Activated naive CD4-positive, alpha-beta T cell treated with anti-CD3 and anti-CD28 coated beads, Interleukin-2, amount 50 U/mL, for 16 hours (primary cell): Measurements from ENCODE around the gene PPP2R2C.

Source experiments
- DNase-seq: peaks from one replicate; pipeline ENCODE4 v3.0.0-alpha.2; 2020

PPP2R2C gene

GRCh38 chr4:6298852-6299251, 173.6 kb downstream of the PPP2R2C start:
- DNase-seq = no peak

DNA sequence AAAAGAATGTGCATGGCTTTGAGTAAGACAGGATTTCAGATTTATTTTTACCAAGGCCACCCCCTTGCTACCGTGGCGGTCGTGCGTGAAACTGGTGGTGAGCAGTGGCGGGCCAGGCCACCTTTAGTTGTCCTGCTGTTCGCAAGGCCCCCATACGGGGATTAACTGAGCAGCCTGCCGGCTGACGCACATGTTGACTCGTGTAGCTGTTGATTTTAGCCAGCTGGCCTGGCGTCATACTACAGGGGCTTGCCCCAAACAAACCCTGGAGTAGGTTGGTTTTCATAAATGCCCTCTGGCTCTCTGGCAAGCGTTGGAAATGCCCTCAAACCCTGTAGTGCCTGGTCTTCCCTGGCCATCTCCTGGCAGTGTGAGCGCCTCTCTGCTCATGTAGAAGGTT, 174.4 kb downstream of the PPP2R2C start:
- DNase-seq = no peak

DNA sequence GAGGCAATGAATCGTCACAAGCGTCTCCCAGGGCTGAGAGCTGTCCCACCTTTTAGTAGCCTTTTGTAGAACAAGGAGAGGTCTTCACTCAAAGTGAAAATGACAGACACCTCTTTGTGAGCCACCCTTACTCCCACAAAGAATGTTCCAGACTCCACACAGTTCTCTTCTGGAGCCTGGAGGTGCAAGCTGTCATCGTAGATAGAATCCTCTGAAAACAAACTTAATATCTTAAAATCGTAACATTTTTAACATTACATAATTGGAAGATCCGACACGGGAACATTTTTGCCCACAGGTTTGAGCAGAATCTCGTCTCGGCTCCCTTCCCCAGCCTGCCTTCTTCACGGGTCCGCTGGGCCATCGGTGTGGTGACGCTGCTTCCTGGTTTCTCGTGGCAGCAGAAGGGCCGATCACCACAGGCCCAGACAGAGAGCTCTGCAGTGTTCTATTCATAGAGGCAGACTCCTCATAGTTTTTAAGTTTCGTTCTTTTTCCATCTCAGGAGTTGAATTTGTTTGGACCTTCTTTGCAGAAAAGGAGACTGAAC, 175.1 kb downstream of the PPP2R2C start:
- no peak for DNase-seq

DNA sequence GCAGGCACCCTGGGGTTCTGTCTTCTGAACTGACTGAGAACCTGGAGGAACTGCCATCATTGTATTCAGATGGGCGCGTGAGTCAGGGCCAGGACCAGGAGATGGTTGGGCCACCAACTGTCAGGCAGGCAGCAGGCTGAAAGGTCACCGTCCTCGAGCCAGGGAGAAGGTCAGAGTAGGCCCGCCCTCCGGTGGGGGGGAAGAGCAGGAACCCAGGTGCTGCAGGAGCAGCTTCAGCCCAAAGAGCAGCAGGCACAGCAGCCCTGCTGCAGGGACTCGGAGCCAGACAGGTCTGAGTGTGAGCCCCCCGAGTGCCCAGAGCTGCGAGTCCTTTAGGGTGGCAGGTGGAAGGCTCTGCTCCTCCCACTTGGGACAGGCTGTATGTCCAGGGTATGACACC, 176.4 kb downstream of the PPP2R2C start:
- no peak for DNase-seq

GRCh38 chr4:6295495-6295894, 176.9 kb downstream of the PPP2R2C start:
- no peak for DNase-seq

DNA sequence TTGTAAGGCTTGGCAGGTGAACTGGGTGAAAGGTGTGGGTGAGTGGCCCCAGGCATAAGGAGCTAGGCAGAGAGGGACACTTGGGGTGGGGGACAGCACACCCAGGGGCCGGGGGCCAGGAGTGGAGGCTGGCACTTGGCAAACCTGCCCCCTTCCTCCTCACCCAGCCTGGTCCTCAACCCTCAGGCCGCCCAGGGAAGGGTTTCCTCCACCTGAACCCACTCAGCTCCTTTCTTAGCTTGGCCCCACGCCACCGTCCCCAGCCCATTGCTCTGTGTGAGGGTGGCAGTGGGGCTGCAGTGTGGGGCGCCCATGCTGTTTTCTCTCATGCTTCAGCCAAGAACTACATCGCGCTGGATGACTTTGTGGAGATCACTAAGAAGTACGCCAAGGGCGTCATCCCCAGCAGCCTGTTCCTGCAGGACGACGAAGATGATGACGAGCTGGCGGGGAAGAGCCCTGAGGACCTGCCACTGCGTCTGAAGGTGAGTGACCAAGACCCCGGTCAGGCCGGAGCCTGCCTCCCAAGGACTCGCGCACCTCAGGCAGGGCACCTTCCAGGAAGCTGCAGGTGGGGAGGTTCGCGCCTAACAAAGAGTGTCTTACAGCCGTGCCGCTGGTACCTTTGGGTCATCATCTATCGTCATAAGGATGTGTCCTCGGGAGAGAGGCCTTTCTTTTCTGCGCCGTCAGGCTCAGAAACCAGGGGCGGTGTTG, 177.6 kb downstream of the PPP2R2C start:
- DNase-seq = no peak

GRCh38 chr4:6293661-6294060, 178.8 kb downstream of the PPP2R2C start:
- no peak for DNase-seq

- DNase-seq = no peak
These were observed 179.3 kb downstream of the PPP2R2C start for GRCh38 chr4:6293097-6293445.

DNA sequence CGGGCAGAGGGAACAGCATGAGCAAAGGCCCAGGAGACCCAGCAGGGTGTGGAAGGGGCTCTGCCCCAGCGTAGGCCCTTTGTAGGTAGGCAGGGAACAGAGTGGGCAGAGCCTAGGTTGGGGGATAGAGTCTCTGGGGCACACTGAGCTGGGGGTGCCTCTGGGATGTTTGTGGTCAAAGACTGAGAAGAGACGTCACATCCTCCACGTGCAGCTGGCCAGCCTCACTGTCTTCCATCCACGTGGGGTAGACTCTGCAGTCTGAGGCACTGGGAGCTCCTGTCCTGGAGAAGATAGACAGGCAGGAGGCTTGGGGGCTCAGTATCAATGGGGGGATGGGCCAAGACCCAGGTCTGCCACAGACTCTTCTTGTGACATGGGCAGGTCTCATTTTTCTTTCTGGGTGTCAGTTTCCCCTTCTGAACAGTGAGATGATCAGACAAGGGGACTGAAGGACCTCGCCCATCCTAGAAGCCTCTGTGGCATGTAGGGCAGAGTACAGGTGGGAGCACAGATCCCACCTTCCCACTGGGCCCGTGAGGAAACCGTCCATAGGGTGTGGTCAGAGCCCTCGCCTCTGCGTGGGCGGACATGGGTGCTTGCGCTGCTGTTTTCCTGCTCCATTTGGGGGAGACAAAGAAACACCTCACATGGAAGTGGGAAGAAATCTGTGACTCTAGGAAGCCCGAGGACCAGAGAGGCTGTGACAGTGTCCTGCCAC, 179.9 kb downstream of the PPP2R2C start:
- no peak for DNase-seq

DNA sequence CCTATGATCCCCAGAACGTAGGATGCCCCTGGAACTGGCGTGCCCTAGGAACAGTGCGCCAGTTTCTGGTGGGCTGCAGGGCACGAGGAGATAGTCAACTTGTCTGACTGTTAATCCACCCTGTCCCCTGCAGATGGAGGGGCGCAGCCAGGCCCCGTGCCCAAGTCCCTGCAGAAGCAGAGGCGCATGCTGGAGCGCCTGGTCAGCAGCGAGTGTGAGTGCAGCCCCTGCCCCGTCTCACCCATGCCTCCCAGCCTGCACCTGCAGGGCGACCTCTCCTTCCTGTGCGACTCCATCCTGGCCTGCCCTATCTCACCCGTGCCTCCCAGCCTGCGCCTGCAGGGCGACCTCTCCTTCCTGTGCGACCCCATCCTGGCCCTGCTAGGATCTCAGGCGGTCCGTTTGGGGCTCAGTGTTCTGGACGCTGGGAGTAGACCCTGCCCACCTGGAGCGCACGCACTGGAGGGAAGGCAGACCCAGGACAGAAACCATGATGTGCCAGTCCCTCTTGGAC, 180.6 kb downstream of the PPP2R2C start:
- DNase-seq = no peak

- no peak for DNase-seq
These were observed 181.5 kb downstream of the PPP2R2C start for GRCh38 chr4:6290769-6291547.

GRCh38 chr4:6290256-6290655, 182.2 kb downstream of the PPP2R2C start:
- DNase-seq = no peak

- no peak for DNase-seq
These were observed 183.5 kb downstream of the PPP2R2C start for GRCh38 chr4:6288871-6289270.

DNA sequence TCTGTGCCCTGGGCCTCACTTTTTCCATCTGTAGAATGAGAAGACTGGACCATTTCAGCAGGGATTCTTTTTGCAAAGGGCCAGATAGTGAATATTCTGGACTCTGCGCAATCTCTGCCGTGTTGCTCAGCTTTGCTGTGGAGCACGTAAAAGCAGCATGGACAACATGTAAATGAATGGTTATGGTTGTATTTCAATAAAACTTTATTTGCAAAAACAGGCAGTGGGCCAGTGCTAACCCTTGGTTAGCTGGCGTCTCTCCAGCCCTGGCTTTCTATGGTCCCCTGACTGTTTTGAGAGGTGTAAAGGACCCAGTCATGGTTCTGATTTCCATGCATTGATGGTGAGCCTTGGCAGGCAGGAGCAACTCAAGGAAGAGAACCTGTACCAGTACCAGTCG, 184.1 kb downstream of the PPP2R2C start:
- no peak for DNase-seq

DNA sequence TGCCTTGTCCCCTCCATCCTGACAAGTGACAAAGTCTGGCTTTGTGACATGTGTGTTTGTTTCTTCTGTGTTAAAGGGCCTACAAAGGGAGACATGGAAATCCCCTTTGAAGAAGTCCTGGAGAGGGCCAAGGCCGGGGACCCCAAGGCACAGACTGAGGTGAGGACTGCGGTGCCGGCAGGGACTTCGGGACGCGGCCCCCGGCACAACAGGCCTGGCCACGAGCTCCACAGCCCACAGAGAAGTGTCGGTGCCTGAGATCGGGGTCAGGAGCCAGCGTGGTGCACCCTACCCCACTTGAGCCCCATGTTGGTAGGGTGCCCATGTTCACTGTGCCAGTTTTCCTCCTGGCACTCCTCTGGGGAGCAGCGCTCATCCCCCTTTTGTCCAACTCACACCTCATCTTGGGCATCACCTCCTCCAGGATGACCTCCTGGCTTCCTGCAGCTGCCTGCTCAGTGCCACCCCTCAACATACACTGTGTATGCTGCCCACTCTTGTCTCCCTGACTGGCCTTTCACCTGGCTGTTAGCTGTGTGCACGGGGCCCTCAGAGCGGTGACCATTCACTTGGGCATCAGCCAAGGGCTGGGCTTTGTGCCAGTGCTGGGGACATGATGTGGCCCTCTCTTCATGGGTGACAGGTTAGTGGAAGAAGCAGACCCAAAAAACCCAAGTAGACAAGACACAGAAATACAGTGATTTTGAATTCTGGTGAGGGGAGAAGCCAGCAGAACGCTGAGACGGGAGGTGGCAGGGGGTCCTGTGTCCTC, 185.2 kb downstream of the PPP2R2C start:
- no peak for DNase-seq

GRCh38 chr4:6283282-6283681, 189.1 kb downstream of the PPP2R2C start:
- no peak for DNase-seq

- no peak for DNase-seq
These were observed 190.1 kb downstream of the PPP2R2C start for GRCh38 chr4:6282314-6282771.

GRCh38 chr4:6281436-6282313, 190.7 kb downstream of the PPP2R2C start:
- no peak for DNase-seq

DNA sequence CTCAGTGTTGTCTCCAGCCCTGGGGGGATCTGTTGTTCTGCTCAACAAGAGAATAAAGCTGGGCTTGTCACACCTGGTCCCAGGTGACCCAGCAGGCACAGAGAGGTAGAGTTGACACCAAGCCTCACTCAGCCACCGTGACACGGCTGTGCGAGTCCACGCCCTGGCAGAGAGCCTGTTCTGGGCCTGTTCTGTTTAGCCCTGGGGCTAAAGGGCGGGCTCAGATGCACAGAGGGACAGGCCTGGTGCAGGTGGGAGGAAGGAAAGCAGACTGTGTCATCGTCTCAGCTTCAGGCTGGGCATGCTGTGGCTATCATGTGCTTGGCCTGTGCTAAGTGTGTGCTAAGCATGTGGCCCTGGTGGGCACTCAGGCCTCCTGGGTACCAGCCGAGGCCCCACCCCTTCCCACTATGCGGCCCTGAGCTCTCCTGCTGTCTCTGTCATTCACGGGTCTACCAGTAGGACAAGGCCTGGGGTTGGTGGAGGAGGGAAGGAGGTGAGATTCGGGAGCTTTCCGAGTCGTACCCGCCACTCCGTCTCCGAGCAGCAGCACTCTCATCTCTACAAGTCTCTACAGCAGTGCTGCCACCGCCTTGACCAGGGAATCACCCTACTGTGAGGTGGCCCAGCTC, 191.9 kb downstream of the PPP2R2C start:
- DNase-seq = no peak

DNA sequence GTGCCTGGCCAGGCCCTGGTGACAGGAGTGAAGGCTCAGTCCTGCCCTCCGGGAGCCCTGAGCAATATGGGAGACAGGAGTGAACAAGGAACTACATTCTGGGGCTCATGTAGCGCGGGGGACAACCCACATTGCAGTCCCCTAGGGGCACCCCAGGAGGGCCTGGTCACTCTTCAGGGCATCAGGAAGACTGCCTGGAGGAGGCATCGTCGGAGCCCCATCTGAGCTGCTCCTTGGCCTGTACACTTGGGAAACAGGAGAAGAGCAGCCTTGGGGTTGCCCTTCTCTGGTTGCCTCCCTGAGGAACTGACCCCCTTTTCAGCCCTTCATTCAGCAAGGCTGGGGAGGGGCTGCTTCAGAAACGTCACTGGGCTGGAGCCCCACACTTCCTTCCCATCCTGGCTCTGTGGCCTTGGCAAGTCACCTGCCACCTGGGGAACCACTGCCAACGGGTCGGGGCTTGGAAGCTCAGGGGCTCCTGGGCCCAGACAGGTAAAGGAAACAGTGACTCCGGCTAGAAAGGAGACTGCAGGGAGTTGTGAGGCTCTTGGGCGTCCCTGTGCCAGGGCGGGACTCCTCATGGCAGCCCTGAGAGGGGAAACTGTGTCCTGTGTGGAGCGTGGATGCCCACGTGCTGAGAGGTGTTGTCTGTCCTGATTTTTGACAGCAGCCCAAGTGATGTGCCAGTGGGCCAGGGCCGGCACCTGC, 192.7 kb downstream of the PPP2R2C start:
- no peak for DNase-seq
